GM18519 (cell line): Measurements from ENCODE around the gene NBEAL1.
"Not testable (repeated sequence)": the region's sequence is repeated elsewhere in the genome, so short reads cannot be mapped to it uniquely, and the experiment has no call there.

ENCODE experiments used
- ATAC-seq: cut with Tn5 transposase; IDR thresholded peaks from one replicate; pipeline ENCODE4 v1.9.1; 2021; ENCODE audit warnings: mild to moderate bottlenecking, moderate library complexity; ENCODE audit not compliant: unreplicated experiment, low FRiP score

Gene NBEAL1

GRCh38 chr2:203014456-203015199 lies at the start of gene NBEAL1:
NBEAL1 (plus strand) TSS chr2:203014875; CDS start chr2:203016385, 1,510 bp downstream.
- peak; percentile 97 for ATAC-seq

- ATAC-seq, result no peak
Measured at GRCh38 chr2:202965810-202966460, 48.7 kb upstream of the NBEAL1 start.

- not testable (repeated sequence) for ATAC-seq
Measured at GRCh38 chr2:202969404-202969803, 45.3 kb upstream of the NBEAL1 start.

- no peak for ATAC-seq
Measured at GRCh38 chr2:202976809-202977208, 37.9 kb upstream of the NBEAL1 start.

GRCh38 chr2:202982779-202983491 lies 31.7 kb upstream of the NBEAL1 start:
- no peak for ATAC-seq

- no peak for ATAC-seq
Measured at GRCh38 chr2:202989749-202990148, 24.9 kb upstream of the NBEAL1 start.

GRCh38 chr2:202990501-202990900 lies 24.2 kb upstream of the NBEAL1 start:
- ATAC-seq, result no peak

GRCh38 chr2:202997113-202997512 lies 17.6 kb upstream of the NBEAL1 start:
- ATAC-seq, result not testable (repeated sequence)

- ATAC-seq, result no peak
Measured at GRCh38 chr2:203002054-203002821, 12.4 kb upstream of the NBEAL1 start.

- no peak for ATAC-seq
Measured at GRCh38 chr2:203003716-203004115, 11.0 kb upstream of the NBEAL1 start.

- ATAC-seq, result no peak
Measured at GRCh38 chr2:203016716-203017115, 2.0 kb downstream of the NBEAL1 start.

- no peak for ATAC-seq
Measured at GRCh38 chr2:203018181-203018580, 3.5 kb downstream of the NBEAL1 start.

- no peak for ATAC-seq
Measured at GRCh38 chr2:203019142-203019541, 4.5 kb downstream of the NBEAL1 start.

- no peak for ATAC-seq
Measured at GRCh38 chr2:203021991-203022390, 7.3 kb downstream of the NBEAL1 start.

GRCh38 chr2:203022751-203023150 lies 8.1 kb downstream of the NBEAL1 start:
- ATAC-seq, result no peak

GRCh38 chr2:203025592-203025991 lies 10.9 kb downstream of the NBEAL1 start:
- no peak for ATAC-seq

GRCh38 chr2:203030545-203030944 lies 15.9 kb downstream of the NBEAL1 start:
- no peak for ATAC-seq

- no peak for ATAC-seq
Measured at GRCh38 chr2:203030991-203031390, 16.3 kb downstream of the NBEAL1 start.

GRCh38 chr2:203033395-203033794 lies 18.7 kb downstream of the NBEAL1 start:
- no peak for ATAC-seq

- no peak for ATAC-seq
Measured at GRCh38 chr2:203035879-203036470, 21.3 kb downstream of the NBEAL1 start.
